ENCODE data around the gene GPR39. TPM values are rescaled to one million over a fixed set of nuclear protein-coding genes. Genes with fewer than 3 reads are reported as not detected.

Gene GPR39
- total RNA-seq, 1 donor from 2014 or later = not detected

GRCh38 chr2:132404056-132404455 is 12.5 kb upstream of the GPR39 start:
- DNase-seq (ENCODE audit: low spot score) = no peak
- intact Hi-C loops (cut with DNase I) = no loop called here

GRCh38 chr2:132407784-132408183 is 8.8 kb upstream of the GPR39 start:
- intact Hi-C loops (cut with DNase I) = no loop called here
- DNase-seq (ENCODE audit: low spot score) = no peak

- DNase-seq (ENCODE audit: low spot score) = no peak
- intact Hi-C loops (cut with DNase I) = no loop called here
Observed at GRCh38 chr2:132412021-132412420, 4.6 kb upstream of the GPR39 start.

- intact Hi-C loops (cut with DNase I) = no loop called here
- no peak for DNase-seq (ENCODE audit: low spot score)
Observed at GRCh38 chr2:132414081-132414480, 2.5 kb upstream of the GPR39 start.

- no peak for DNase-seq (ENCODE audit: low spot score)
- intact Hi-C loops (cut with DNase I) = no loop called here
Observed at GRCh38 chr2:132415256-132415914, 1.2 kb upstream of the GPR39 start.

GRCh38 chr2:132415915-132416722 is 486 bp upstream of the GPR39 start:
- DNase-seq (ENCODE audit: low spot score) = no peak
- intact Hi-C loops (cut with DNase I) = no loop called here

- intact Hi-C loops (cut with DNase I) = no loop called here
- no peak for DNase-seq (ENCODE audit: low spot score)
Observed at GRCh38 chr2:132417430-132418035, 928 bp downstream of the GPR39 start.

- intact Hi-C loops (cut with DNase I) = no loop called here
- DNase-seq (ENCODE audit: low spot score) = no peak
Observed at GRCh38 chr2:132419235-132419634, 2.6 kb downstream of the GPR39 start.

- no peak for DNase-seq (ENCODE audit: low spot score)
- intact Hi-C loops (cut with DNase I) = no loop called here
Observed at GRCh38 chr2:132419941-132420340, 3.3 kb downstream of the GPR39 start.

GRCh38 chr2:132420816-132421805 is 4.5 kb downstream of the GPR39 start:
- intact Hi-C loops (cut with DNase I) = no loop called here

GRCh38 chr2:132422736-132423135 is 6.1 kb downstream of the GPR39 start:
- no peak for DNase-seq (ENCODE audit: low spot score)

More at GRCh38 chr2:132420816-132421805, 4.5 kb downstream of the GPR39 start:
- DNase-seq (ENCODE audit: low spot score) = no peak

GRCh38 chr2:132424526-132425121 is 8.0 kb downstream of the GPR39 start:
- intact Hi-C loops (cut with DNase I) = no loop called here
- DNase-seq (ENCODE audit: low spot score) = no peak

More at GRCh38 chr2:132422736-132423135, 6.1 kb downstream of the GPR39 start:
- intact Hi-C loops (cut with DNase I) = no loop called here

GRCh38 chr2:132426033-132426432 is 9.4 kb downstream of the GPR39 start:
- no peak for DNase-seq (ENCODE audit: low spot score)
- intact Hi-C loops (cut with DNase I) = no loop called here

GRCh38 chr2:132426656-132427055 is 10.1 kb downstream of the GPR39 start:
- intact Hi-C loops (cut with DNase I) = no loop called here
- no peak for DNase-seq (ENCODE audit: low spot score)

GRCh38 chr2:132429351-132429750 is 12.7 kb downstream of the GPR39 start:
- intact Hi-C loops (cut with DNase I) = no loop called here
- DNase-seq (ENCODE audit: low spot score) = no peak

- intact Hi-C loops (cut with DNase I) = no loop called here
- DNase-seq (ENCODE audit: low spot score) = no peak
Observed at GRCh38 chr2:132429941-132430573, 13.5 kb downstream of the GPR39 start.

- no peak for DNase-seq (ENCODE audit: low spot score)
- intact Hi-C loops (cut with DNase I) = no loop called here
Observed at GRCh38 chr2:132430895-132431294, 14.3 kb downstream of the GPR39 start.

- DNase-seq (ENCODE audit: low spot score) = no peak
Observed at GRCh38 chr2:132437852-132438669, 21.5 kb downstream of the GPR39 start.

More at GRCh38 chr2:132437852-132438669, 21.5 kb downstream of the GPR39 start:
- intact Hi-C loops (cut with DNase I) = no loop called here
